IPS-NIHi11 (cell line): ENCODE results near the gene EXD1.
"Not testable (repeated sequence)": the region's sequence is repeated elsewhere in the genome, so short reads cannot be mapped to it uniquely, and the experiment has no call there.

ENCODE experiments used
- DNase-seq: peaks from one replicate; pipeline ENCODE4 v3.0.0; 2012; ENCODE audit warnings: mixed read lengths, low spot score

The EXD1 gene

DNA sequence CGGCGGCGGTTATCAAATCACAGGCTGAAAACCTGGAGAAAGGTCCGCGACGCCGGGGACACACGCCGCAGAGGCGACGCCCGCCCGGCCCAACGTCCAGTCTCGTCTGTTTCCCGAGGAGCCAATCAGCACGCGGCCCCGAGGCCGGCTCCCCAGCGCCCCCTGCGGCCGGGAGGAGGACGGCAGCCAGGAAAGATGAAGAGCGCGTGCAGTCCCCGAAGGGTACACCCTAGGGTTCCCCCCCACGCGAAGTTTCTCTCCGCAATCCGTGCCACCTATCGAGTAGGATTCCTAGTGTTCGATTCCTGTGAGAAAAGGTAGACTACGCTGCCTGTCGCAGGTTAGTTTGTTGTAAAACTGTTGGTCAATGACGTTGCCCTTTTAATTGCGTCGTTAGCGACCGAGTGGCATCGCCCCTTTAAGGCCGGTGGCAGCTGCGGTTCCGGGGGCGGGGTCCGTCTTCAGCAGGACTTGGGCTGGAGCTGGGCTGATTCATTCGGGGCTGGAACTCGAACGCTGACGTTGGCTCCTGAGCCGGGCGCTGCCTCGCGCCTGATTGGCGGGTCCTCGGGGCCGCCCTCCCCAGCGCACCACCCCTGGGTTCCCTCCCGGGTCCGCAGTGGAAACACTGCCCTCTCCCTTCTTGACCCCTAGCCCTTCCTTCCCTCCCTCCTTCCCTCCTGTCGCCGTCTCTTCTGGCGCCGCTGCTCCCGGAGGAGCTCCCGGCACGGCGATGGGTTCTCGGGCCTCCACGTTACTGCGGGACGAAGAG lies at the start of gene EXD1, which contains the start of gene CHP1:
TSS of gene EXD1 (minus strand) at position 108 of the 772 bp plus-strand sequence. CDS start 4,182 bp downstream, outside the sequence.
TSS of gene CHP1 (plus strand) at position 619 of the 772 bp plus-strand sequence. CDS start at position 734, 115 bp downstream.
- peak; percentile 99 for DNase-seq

DNA sequence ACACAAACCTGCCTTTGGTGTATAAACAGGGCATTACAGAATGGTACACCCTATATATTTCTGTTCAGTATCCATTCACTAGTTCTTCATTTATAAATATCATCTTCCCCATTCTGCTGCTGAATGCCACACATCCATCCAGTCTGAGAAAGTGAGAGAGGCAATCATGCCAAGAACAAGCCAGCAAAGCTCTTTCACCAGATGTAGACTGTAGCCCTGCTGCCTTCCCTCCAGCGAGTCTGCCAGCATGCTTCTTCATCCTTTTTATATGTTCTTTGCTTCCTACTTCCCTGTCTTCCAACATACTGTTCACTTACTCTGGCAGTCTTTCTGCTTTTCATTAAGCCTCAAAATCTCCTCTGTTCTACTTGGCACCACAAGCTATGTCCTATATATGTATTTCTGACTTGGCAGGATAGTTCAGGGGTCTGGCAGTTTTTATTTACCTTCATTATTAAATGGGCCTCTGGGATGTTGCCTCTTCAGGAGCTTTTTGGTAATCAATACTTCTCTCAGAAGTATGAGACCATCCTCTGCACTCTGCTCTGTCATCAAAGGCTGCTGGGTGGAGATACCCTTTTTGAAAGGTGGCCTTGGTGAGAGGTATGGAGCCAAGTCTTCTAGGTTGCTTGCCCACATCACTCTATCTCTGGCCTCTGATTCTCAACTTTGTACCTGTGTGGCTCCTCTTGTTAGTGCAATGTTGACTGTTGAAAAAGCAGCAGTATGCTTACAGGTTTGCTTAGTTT lies 49.2 kb upstream of the EXD1 start:
- DNase-seq, result no peak

- DNase-seq, result no peak
Observed at GRCh38 chr15:41278319-41278718, 47.8 kb upstream of the EXD1 start.

GRCh38 chr15:41276831-41277230 lies 46.3 kb upstream of the EXD1 start:
- DNase-seq, result no peak

DNA sequence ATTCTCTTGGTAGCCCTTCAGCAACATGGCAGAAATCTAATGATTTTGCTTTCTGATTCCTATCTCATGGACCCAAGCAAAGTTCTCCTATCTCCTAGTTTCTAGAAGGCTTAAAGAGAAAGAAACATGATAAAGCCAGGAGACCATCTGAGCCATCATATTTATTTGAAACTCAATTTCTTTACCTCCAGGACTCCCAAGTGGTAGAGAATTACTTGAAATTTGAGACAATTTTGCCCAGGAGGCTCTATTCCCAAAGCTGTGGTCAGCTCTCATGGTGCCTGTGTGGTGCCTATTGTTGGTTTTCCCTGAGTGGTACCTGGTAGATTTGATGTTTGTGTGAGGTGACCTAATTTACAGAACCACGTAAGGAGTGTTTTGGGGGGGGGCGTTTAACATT lies 39.3 kb upstream of the EXD1 start:
- DNase-seq, result no peak

DNA sequence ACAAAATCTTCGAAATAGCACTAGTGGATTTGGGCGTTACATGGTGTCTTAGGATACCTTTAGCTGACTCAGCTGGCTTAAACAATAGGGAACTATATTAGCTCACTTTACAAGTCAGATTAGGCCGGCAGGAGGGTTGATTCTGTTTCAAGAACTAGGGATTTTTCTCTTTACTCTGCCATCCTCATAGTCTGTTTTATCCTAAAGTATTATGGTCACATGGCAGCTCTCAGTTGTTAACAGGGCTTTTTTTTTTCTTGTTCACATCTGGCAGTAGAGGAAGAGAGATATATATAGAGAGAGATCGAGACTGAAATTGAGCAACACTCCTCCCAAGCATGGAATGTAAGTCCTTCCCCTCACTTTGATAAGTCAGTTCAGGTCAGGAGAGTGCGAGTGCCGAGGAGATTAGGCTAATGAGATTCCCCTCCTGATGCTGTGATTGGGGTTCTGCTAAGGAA lies 33.4 kb upstream of the EXD1 start:
- DNase-seq, result peak; percentile 57

GRCh38 chr15:41262571-41262970 lies 32.0 kb upstream of the EXD1 start:
- DNase-seq, result no peak

- not testable (repeated sequence) for DNase-seq
Observed at GRCh38 chr15:41260924-41261323, 30.4 kb upstream of the EXD1 start.

GRCh38 chr15:41259546-41260189 lies 29.1 kb upstream of the EXD1 start:
- no peak for DNase-seq

GRCh38 chr15:41258750-41259471 lies 28.4 kb upstream of the EXD1 start:
- no peak for DNase-seq

DNA sequence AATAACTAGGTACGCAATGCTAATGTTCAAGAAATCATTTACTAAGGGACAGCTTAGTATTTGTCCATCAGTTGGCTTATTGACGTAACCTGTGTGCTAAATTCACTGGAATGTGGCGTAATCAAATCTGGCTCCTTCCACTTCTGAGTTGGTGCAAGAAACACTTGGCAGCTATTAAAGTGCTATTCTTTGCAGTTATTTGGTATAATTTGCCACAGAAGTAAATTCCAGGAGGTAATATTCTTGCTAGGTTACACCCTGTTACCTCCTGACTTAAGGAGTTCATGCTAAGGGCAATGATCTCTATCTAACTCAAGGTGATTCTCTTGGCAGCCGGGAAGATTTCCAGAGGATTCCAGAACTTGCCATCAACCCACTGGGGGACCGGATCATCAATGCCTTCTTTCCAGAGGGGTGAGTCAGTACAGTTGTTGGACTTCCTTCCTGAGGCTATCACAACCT lies 26.1 kb upstream of the EXD1 start:
- no peak for DNase-seq

- no peak for DNase-seq
Observed at GRCh38 chr15:41256103-41256502, 25.5 kb upstream of the EXD1 start.

DNA sequence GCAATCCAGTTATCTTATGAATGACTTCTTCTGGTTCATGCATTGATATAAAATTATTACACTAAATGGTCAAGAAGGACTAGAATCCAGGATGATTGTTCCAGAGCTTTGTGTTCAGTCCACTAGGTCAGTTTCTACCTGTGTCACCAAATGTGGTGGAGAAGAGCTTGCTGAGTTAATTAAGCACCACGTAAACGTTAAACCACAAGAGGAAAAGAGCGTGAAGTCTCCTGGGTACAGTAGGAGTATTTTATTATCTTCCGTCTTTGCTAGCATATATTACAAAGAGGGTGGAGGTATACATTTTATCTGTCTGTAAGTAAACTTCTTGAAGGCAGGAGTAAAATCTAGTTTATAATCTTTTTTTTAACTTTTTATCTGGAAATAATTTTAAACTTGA lies 24.0 kb upstream of the EXD1 start:
- DNase-seq, result no peak

GRCh38 chr15:41251411-41251810 lies 20.9 kb upstream of the EXD1 start:
- no peak for DNase-seq

GRCh38 chr15:41250745-41251144 lies 20.2 kb upstream of the EXD1 start:
- not testable (repeated sequence) for DNase-seq

GRCh38 chr15:41241221-41241964 lies 10.8 kb upstream of the EXD1 start:
- no peak for DNase-seq

- no peak for DNase-seq
Observed at GRCh38 chr15:41238100-41238499, 7.5 kb upstream of the EXD1 start.

DNA sequence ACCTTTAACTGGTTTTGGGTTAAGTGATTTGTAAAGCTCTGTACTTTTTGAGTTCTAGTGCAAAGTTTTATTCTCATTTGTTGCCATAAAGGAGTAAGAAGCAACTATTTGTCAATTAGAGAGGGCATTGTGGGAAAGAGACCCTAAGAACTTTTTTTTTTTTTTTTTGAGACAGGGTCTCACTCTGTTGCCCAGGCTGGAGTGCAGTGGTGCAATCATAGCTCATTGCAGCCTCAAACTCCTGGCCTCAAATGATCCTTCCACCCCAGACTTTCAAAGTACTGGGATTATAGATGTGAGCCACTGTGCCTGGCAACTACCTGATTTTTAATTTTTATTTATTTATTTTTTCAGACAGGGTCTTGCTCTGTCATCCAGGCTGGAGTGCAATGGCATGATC lies 5.4 kb upstream of the EXD1 start:
- no peak for DNase-seq

GRCh38 chr15:41235228-41235627 lies 4.7 kb upstream of the EXD1 start:
- not testable (repeated sequence) for DNase-seq

- no peak for DNase-seq
Observed at GRCh38 chr15:41233367-41233771, 2.8 kb upstream of the EXD1 start.
